Fibroblast of pulmonary artery (primary cell): ENCODE results near the gene FOXD2.

Experiments
- DNase-seq: peaks from one replicate; pipeline ENCODE4 v3.0.0-alpha.2; 2010; ENCODE audit warnings: low read depth
- H3K4me3 ChIP-seq: replicated peaks from 2 replicates; pipeline ENCODE4 v1.5.1; 2011; ENCODE audit warnings: low read depth, mild to moderate bottlenecking, control low read depth, low read length, moderate library complexity
- TF ChIP-seq, protein P1 (sequence below): IDR thresholded peaks from 2 replicates; pipeline ENCODE4 v1.5.1; 2011; ENCODE audit warnings: mild to moderate bottlenecking, control low read depth, low read length, inconsistent platforms; ENCODE audit errors: missing control alignments

FOXD2 gene

DNA sequence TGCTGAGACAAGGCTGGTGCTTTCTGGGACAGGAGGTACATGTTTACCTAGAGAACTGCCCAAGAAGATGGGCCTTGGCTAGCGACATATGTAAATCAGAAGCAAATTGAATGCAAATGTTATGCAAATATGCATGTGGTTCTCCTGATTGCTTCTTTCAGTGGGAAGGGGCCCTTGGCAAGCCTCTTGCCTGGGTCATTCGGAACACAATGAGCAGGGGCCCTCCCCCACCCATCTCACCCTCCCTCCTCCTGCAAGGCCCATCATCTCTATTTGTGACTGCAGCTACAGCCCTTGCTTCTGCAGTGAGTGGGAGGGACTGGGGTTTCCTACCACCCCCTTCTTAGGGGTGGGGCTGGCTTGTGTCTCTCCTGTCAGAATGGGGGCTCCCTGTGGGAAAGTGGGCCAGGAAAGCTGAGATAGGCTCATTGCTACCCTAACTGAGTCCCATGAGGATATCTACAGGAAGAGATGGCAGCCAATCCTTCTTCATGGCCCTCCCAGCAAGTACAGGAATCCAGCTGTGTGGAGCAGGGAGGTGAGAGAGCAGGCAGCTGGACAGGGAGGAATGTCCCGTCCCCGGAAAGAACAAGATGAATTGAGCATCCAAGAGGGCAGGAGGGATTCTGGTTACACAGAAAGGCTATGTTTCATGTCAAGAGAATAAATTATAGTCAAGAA is 31.0 kb downstream of the FOXD2 start:
- DNase-seq: no peak
- TF ChIP-seq, protein P1, sequence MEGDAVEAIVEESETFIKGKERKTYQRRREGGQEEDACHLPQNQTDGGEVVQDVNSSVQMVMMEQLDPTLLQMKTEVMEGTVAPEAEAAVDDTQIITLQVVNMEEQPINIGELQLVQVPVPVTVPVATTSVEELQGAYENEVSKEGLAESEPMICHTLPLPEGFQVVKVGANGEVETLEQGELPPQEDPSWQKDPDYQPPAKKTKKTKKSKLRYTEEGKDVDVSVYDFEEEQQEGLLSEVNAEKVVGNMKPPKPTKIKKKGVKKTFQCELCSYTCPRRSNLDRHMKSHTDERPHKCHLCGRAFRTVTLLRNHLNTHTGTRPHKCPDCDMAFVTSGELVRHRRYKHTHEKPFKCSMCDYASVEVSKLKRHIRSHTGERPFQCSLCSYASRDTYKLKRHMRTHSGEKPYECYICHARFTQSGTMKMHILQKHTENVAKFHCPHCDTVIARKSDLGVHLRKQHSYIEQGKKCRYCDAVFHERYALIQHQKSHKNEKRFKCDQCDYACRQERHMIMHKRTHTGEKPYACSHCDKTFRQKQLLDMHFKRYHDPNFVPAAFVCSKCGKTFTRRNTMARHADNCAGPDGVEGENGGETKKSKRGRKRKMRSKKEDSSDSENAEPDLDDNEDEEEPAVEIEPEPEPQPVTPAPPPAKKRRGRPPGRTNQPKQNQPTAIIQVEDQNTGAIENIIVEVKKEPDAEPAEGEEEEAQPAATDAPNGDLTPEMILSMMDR: no peak
- no peak overlapping the region for H3K4me3 ChIP-seq

DNA sequence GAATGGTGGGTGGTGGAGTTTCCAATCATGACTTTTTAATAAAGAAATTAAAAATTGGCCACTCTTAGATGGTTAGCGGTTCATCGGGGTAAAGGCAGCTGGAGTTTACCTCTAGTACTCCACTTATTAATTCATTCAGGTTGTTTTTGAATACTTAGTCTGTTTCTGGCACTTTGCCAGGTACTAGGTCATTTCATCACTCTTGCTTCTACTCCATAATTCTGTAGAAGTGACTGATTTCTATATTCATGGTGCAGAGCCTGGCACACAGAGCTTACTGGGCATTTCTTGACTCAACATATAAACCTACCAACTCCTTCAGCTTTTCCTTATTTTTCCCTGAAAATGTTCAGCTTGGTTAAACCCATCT is 31.5 kb downstream of the FOXD2 start:
- DNase-seq: peak; percentile 8

DNA sequence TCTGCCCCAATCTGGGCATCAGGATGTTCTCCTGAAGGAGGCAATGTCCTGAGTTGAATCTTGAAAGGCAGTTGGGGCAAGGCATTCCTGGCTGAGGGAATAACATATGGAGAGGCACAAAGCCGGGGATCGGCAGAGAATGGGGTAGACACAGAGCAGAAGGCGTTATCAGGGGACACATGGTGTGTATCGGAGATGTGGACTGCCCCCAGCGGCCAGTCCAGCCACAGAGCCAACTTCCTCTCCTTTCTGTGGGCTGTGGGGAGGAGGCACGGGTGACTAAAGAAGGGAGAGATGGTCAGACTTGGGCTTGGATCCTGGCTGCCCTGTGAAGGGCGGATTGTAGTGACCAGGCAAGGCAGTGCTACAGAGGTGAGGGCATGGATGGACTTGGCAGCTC is 32.1 kb downstream of the FOXD2 start:
- DNase-seq: no peak
- TF ChIP-seq, protein P1: no peak
- H3K4me3 ChIP-seq: no peak overlapping the region

More for the DNA sequence above, 31.5 kb downstream of the FOXD2 start:
- H3K4me3 ChIP-seq: no peak overlapping the region
- TF ChIP-seq, protein P1: no peak

DNA sequence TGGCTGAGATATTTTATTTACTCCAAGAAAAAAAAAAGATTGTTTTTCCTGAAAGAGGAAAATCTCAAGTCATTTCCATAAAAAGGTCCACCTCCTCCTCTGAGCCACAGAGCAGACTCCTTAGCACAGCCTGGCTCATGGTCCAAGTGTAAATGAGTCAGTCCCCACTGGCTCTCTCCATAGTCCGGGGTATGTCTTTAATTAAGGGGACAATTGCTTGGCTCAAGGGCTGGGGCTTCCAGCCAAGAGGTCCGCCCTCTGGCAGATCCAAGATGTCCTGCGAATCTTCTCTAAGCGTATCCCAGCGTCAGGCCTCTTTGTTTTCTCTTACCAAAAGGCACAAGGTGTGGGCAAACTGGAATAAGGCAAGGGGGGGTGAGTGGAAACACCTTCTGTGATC is 33.3 kb downstream of the FOXD2 start:
- H3K4me3 ChIP-seq: no peak overlapping the region
- TF ChIP-seq, protein P1: no peak
- DNase-seq: no peak

DNA sequence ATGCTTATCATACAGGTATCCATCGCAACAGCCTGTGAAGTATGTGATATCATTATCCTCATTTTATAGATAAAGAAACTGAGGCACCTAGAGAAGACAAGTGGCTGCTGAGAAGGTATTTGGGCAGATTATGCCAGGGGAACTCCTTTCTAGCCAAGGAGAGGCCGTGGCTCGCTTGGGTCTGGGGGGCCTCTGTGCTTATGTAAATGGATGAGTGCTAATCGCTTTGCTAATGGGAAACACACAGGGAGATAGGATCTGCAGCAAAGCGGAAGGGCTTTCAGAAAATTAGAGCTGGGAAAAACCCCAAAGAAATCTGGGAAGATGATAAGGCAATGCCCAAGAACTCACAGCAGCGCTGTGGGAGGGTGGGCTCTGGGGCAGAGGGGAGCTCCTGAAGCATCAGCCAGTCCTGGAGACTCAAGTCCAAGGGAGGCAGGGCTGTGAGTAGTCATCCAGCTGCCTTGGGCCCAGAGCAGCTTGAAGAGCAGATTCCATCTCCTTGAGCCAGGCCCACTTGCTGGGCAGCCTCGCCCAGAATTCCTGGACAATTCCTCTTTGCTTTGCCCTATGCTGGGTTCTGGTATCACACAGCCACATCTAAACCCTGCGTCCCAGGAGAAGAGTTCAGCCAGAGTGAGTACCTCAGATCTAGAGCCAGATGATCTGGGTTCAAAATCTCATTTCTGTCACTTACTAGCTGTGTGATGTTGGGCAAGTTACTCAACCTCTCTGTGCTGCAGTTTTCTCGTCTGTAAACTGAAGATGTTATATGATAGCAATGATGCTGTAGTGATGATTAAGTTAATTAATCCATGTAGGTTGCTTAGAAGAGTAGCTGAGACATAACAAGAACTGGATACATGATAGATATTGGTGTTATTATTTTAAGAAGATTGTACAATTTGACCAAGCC is 36.7 kb downstream of the FOXD2 start:
- TF ChIP-seq, protein P1: no peak
- no peak overlapping the region for H3K4me3 ChIP-seq
- no peak for DNase-seq

DNA sequence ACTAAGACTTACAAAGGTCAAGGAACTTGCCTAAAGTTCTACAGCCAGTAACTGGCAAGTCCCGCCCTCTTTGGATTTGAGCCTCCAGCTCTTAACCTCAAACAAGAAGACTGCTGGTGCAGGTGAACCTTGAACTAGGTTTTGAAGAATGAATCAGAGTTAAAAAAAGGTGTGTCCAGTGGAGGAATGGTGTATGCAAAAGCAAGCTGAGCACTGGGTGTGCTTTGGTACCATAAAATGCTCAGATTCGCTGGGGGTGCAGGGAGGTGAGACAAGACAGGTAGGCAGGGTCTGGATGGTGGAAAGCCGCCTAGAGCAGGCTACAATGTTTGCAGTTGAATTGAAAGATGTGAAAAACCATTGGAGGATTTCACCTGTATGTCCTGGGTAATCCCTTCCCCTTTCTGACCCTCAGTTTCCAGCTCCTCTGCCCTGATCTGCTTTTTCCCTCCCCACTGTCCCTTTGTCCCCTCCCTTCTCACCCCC is 39.8 kb downstream of the FOXD2 start:
- no peak overlapping the region for H3K4me3 ChIP-seq
- DNase-seq: no peak

More for the DNA sequence above, 39.8 kb downstream of the FOXD2 start:
- TF ChIP-seq, protein P1: no peak
